Kidney (tissue), 22 donors: ENCODE data around the gene SLC16A6. TPM values are rescaled to one million over a fixed set of nuclear protein-coding genes. Genes with fewer than 3 reads are reported as not detected.
A peak's percentile ranks its signal among the peaks of the same experiment; 100 is the strongest.
"Not testable (repeated sequence)": the region's sequence is repeated elsewhere in the genome, so short reads cannot be mapped to it uniquely, and the experiment has no call there.

Experiments
- DNase-seq, 5 donors: peaks; one replicate each; pipeline ENCODE4 v3.0.0-alpha.2; 2013 to 2020
- FAIRE-seq: peaks from 2 replicates; lab custom pipeline; 2012; peaks lifted over from hg19 to GRCh38; lab: Jason Lieb, UNC
- H3K27ac ChIP-seq, 2 donors: one replicate each; pipeline ENCODE4 v1.7.0; 2013; ENCODE audit warnings: low read depth in 2 of 2, low read length in 2 of 2, inconsistent platforms in 1 of 2
- H3K27me3 ChIP-seq: one replicate; pipeline ENCODE4 v1.7.1; 2013; ENCODE audit warnings: low read length, inconsistent platforms; ENCODE audit not compliant: control insufficient read depth, insufficient read depth
- H3K36me3 ChIP-seq, 3 donors: one replicate each; pipeline versions ENCODE4 v1.7.0 to v1.7.1; 2013; ENCODE audit warnings: low read length in 3 of 3, control low read depth in 1 of 3, inconsistent platforms in 1 of 3; ENCODE audit not compliant: insufficient read depth in 3 of 3, control insufficient read depth in 2 of 3
- H3K4me1 ChIP-seq, 3 donors: one replicate each; pipeline versions ENCODE4 v1.7.0 to v1.7.1; 2013; ENCODE audit warnings: low read length in 3 of 3, inconsistent platforms in 1 of 3, low read depth in 1 of 3; ENCODE audit not compliant: control insufficient read depth in 2 of 3, insufficient read depth in 2 of 3
- H3K4me3 ChIP-seq, 3 donors: one replicate each; pipeline versions ENCODE4 v1.7.0 to v1.8.1; 2013; ENCODE audit warnings: low read length in 3 of 3, control low read depth in 1 of 3, inconsistent platforms in 1 of 3
- H3K9ac ChIP-seq, 3 donors: one replicate each; pipeline versions ENCODE4 v1.7.0 to v1.7.1; 2013; ENCODE audit warnings: low read length in 3 of 3, control low read depth in 1 of 3, inconsistent platforms in 1 of 3
- H3K9me3 ChIP-seq, 3 donors: one replicate each; pipeline versions ENCODE4 v1.7.0 to v1.7.1; 2013; ENCODE audit warnings: low read length in 3 of 3, control low read depth in 1 of 3, inconsistent platforms in 1 of 3; ENCODE audit not compliant: control insufficient read depth in 2 of 3, insufficient read depth in 1 of 3
- CTCF ChIP-seq: IDR thresholded peaks from 3 replicates; pipeline ENCODE4 v1.5.1; 2012; ENCODE audit warnings: mild to moderate bottlenecking, moderate library complexity, borderline replicate concordance; ENCODE audit not compliant: insufficient read depth; ENCODE audit errors: extremely low read depth
- intact Hi-C: fragments of 100-400 bp; cut with DNase I; formaldehyde crosslinking; loops from one replicate; pipeline ENCODE4 v1.11.1; 2022
- long read RNA-seq, 10 donors: library from polyadenylated mRNA in 1 of 10; unstranded in 1 of 10; transcript quantifications; one replicate each; pipeline ENCODE4 v2.0.0 and lab custom pipeline, GENCODE V29; 2021 to 2026
- polyA plus RNA-seq: library from polyadenylated mRNA; stranded (reverse); fragments of 350-450 nt; fragmentation: Illumina TruSeq; extraction: RNeasy Lipid Tissue Mini Kit (QIAGEN cat#74804); gene quantifications from one replicate; pipeline ENCODE4 v1.2.3, GENCODE V29; 2014; ENCODE audit warnings: low read depth, low replicate concordance; ENCODE audit not compliant: insufficient read depth
- total RNA-seq: library from RNA; stranded (reverse); fragmentation: NEBNext Ultra II Directional; extraction: Animal tissue kit (Norgen Biotek cat#: 25700); gene quantifications from one replicate; pipeline ENCODE4 v1.2.1, GENCODE V29; 2021
- donor health status: control.
- donor health status: control.
- donor health status: control.
- donor health status: control.
- donor health status: control.
- donor health status: DM: yes; HTN: yes; CAD: no.
- donor health status: Normal renal cell carcinoma (clear cell type).

The SLC16A6 gene
- total RNA-seq (3.6 TPM), polyA plus RNA-seq (0.82 TPM)
- long read RNA-seq, donor 1, result 0 reads
- long read RNA-seq, donor 2, result 0 reads
- long read RNA-seq, donor 3, partial matches to known transcripts, result 0 of 1 reads
- long read RNA-seq, donor 3, other reads (novel, unspliced or antisense), result 0 of 1 reads
- long read RNA-seq, donor 4, result 0 reads
- long read RNA-seq, donor 5, result 0 reads
- long read RNA-seq, donor 6, result 0 reads
- long read RNA-seq, donor 7, partial matches to known transcripts, result 0 of 2 reads
- long read RNA-seq, donor 7, other reads (novel, unspliced or antisense), result 1 of 2 reads
- long read RNA-seq, donor 8, result 0 reads
- long read RNA-seq, donor 9, result 0 reads
- long read RNA-seq, donor 10, result 0 reads

- DNase-seq (peak; percentile 84 to 94 (median 88)), FAIRE-seq (no peak)
- peaks cover 0 to 6% (median 0%) of the 10 kb centered on the region in 3 donors for H3K4me1 ChIP-seq
- no peak for TF ChIP-seq CTCF
- peak within 1 kb of the TSS; percentile 45 to 67 (median 59) for H3K4me3 ChIP-seq
- H3K27ac ChIP-seq, result peak within 1 kb of the TSS in 1 of 2 donors; percentile 69
- H3K36me3 ChIP-seq, result no peaks in the 10 kb centered on the region
- intact Hi-C loops, result no loop called here
- H3K9ac ChIP-seq, result peak within 1 kb of the TSS in 1 of 3 donors; percentile 26
- peaks cover 10% of the 10 kb centered on the region for H3K27me3 ChIP-seq
- H3K9me3 ChIP-seq, result no peaks in the 10 kb centered on the region
These were observed at the start of gene SLC16A6, which contains the start of gene ARSG for GRCh38 chr17:68290955-68291835. Gene SLC16A6, minus strand, starts transcription at chr17:68291127. Its CDS starts 12,807 bp downstream, at chr17:68278320. Gene ARSG, plus strand, starts transcription at chr17:68291495. Its CDS starts 15,999 bp downstream, at chr17:68307494.

- intact Hi-C loops, result no loop called here
- peaks cover 0 to 7% (median 0%) of the 10 kb centered on the region in 3 donors for H3K9me3 ChIP-seq
- no peaks in the 10 kb centered on the region for H3K27me3 ChIP-seq
- FAIRE-seq (no peak), DNase-seq (no peak)
- no peak overlapping the region for H3K4me3 ChIP-seq
- no peak for TF ChIP-seq CTCF
- no peak overlapping the region for H3K27ac ChIP-seq
- H3K4me1 ChIP-seq, result no peaks in the 10 kb centered on the region
- H3K36me3 ChIP-seq, result no peaks in the 10 kb centered on the region
- H3K9ac ChIP-seq, result no peak overlapping the region
These were observed 43.5 kb upstream of the SLC16A6 start for GRCh38 chr17:68334393-68334792.

GRCh38 chr17:68331932-68332331, 41.0 kb upstream of the SLC16A6 start:
- H3K27ac ChIP-seq, H3K27me3 ChIP-seq, FAIRE-seq, H3K4me3 ChIP-seq, intact Hi-C loops, H3K9ac ChIP-seq, H3K4me1 ChIP-seq, H3K36me3 ChIP-seq, H3K9me3 ChIP-seq, DNase-seq: not testable (repeated sequence)

- H3K27ac ChIP-seq, result no peak overlapping the region
- peaks cover 0 to 7% (median 0%) of the 10 kb centered on the region in 3 donors for H3K9me3 ChIP-seq
- no peaks in the 10 kb centered on the region for H3K36me3 ChIP-seq
- H3K4me3 ChIP-seq, result no peak overlapping the region
- intact Hi-C loops, result no loop called here
- H3K4me1 ChIP-seq, result no peaks in the 10 kb centered on the region
- no peak overlapping the region for H3K9ac ChIP-seq
- H3K27me3 ChIP-seq, result no peaks in the 10 kb centered on the region
- FAIRE-seq (no peak), DNase-seq (no peak)
- no peak for TF ChIP-seq CTCF
These were observed 38.4 kb upstream of the SLC16A6 start for GRCh38 chr17:68329331-68329730.
